Rectal smooth muscle tissue (tissue), 1 donor: ENCODE data around the gene SERINC2.

Experiments
- H3K27ac ChIP-seq: one replicate; pipeline ENCODE4 v1.7.0; 2013; ENCODE audit warnings: low read depth, low read length, inconsistent platforms
- H3K27me3 ChIP-seq: one replicate; pipeline ENCODE4 v1.7.0; 2013; ENCODE audit warnings: low read length; ENCODE audit not compliant: control insufficient read depth, insufficient read depth
- H3K36me3 ChIP-seq: one replicate; pipeline ENCODE4 v1.7.0; 2013; ENCODE audit warnings: low read length; ENCODE audit not compliant: control insufficient read depth, insufficient read depth
- H3K4me1 ChIP-seq: one replicate; pipeline ENCODE4 v1.7.0; 2013; ENCODE audit warnings: low read length; ENCODE audit not compliant: control insufficient read depth, insufficient read depth
- H3K4me3 ChIP-seq: one replicate; pipeline ENCODE4 v1.7.0; 2013; ENCODE audit warnings: low read length
- H3K9ac ChIP-seq: one replicate; pipeline ENCODE4 v1.7.0; 2013; ENCODE audit warnings: low read length

Gene SERINC2

GRCh38 chr1:31433396-31433930, 20.4 kb downstream of the SERINC2 start:
- Histone ChIP-seq H3K4me3 (no peak overlapping the region), H3K36me3 (peaks cover 3% of the 10 kb centered on the region), H3K9ac (no peak overlapping the region), H3K27ac (no peak overlapping the region), H3K4me1 (no peaks in the 10 kb centered on the region), H3K27me3 (no peaks in the 10 kb centered on the region)

- no peak overlapping the region for H3K9ac ChIP-seq
- H3K27ac ChIP-seq: no peak overlapping the region
- H3K27me3 ChIP-seq: no peaks in the 10 kb centered on the region
- H3K4me1 ChIP-seq: no peaks in the 10 kb centered on the region
- H3K4me3 ChIP-seq: no peak overlapping the region
- peaks cover 3% of the 10 kb centered on the region for H3K36me3 ChIP-seq
These were observed 21.3 kb downstream of the SERINC2 start for GRCh38 chr1:31434101-31434871.

GRCh38 chr1:31434979-31435378, 22.0 kb downstream of the SERINC2 start:
- Histone ChIP-seq H3K9ac (no peak overlapping the region), H3K4me3 (no peak overlapping the region), H3K27ac (no peak overlapping the region), H3K36me3 (peaks cover 3% of the 10 kb centered on the region), H3K4me1 (no peaks in the 10 kb centered on the region), H3K27me3 (no peaks in the 10 kb centered on the region)

GRCh38 chr1:31435471-31436409, 22.7 kb downstream of the SERINC2 start:
- Histone ChIP-seq H3K4me1 (no peaks in the 10 kb centered on the region), H3K27ac (no peak overlapping the region), H3K9ac (no peak overlapping the region), H3K4me3 (no peak overlapping the region), H3K27me3 (no peaks in the 10 kb centered on the region), H3K36me3 (peaks cover 3% of the 10 kb centered on the region)

- Histone ChIP-seq H3K27me3 (no peaks in the 10 kb centered on the region), H3K4me3 (no peak overlapping the region), H3K4me1 (no peaks in the 10 kb centered on the region), H3K36me3 (no peaks in the 10 kb centered on the region), H3K9ac (no peak overlapping the region), H3K27ac (no peak overlapping the region)
These were observed 23.8 kb downstream of the SERINC2 start for GRCh38 chr1:31436596-31437432.

GRCh38 chr1:31437433-31438037, 24.5 kb downstream of the SERINC2 start:
- Histone ChIP-seq H3K36me3 (no peaks in the 10 kb centered on the region), H3K27me3 (no peaks in the 10 kb centered on the region), H3K27ac (no peak overlapping the region), H3K4me3 (no peak overlapping the region), H3K4me1 (no peaks in the 10 kb centered on the region), H3K9ac (no peak overlapping the region)

- H3K27ac ChIP-seq: no peak overlapping the region
- no peak overlapping the region for H3K4me3 ChIP-seq
- H3K4me1 ChIP-seq: no peaks in the 10 kb centered on the region
- H3K36me3 ChIP-seq: no peaks in the 10 kb centered on the region
- H3K9ac ChIP-seq: no peak overlapping the region
- H3K27me3 ChIP-seq: no peaks in the 10 kb centered on the region
These were observed 26.3 kb downstream of the SERINC2 start for GRCh38 chr1:31439276-31439675.

- Histone ChIP-seq H3K27ac (no peak overlapping the region), H3K27me3 (no peaks in the 10 kb centered on the region), H3K9ac (no peak overlapping the region), H3K36me3 (no peaks in the 10 kb centered on the region), H3K4me1 (no peaks in the 10 kb centered on the region), H3K4me3 (no peak overlapping the region)
These were observed 28.1 kb downstream of the SERINC2 start for GRCh38 chr1:31441073-31441472.

GRCh38 chr1:31441558-31441957, 28.5 kb downstream of the SERINC2 start:
- no peak overlapping the region for H3K27ac ChIP-seq
- no peaks in the 10 kb centered on the region for H3K4me1 ChIP-seq
- no peak overlapping the region for H3K4me3 ChIP-seq
- H3K36me3 ChIP-seq: no peaks in the 10 kb centered on the region
- H3K27me3 ChIP-seq: no peaks in the 10 kb centered on the region
- no peak overlapping the region for H3K9ac ChIP-seq

- Histone ChIP-seq H3K4me3 (no peak overlapping the region), H3K9ac (no peak overlapping the region), H3K36me3 (no peaks in the 10 kb centered on the region), H3K27me3 (no peaks in the 10 kb centered on the region), H3K27ac (no peak overlapping the region), H3K4me1 (no peaks in the 10 kb centered on the region)
These were observed 29.1 kb downstream of the SERINC2 start for GRCh38 chr1:31441970-31442647.

GRCh38 chr1:31442648-31442994, 29.6 kb downstream of the SERINC2 start:
- no peaks in the 10 kb centered on the region for H3K36me3 ChIP-seq
- no peaks in the 10 kb centered on the region for H3K4me1 ChIP-seq
- H3K27me3 ChIP-seq: no peaks in the 10 kb centered on the region
- no peak overlapping the region for H3K4me3 ChIP-seq
- no peak overlapping the region for H3K9ac ChIP-seq
- H3K27ac ChIP-seq: no peak overlapping the region
